Activated B cell treated with CpG ODN at 0.5 μM for 24 hours (primary cell): Measurements from ENCODE around the gene ARHGEF12. TPM values are rescaled to one million over a fixed set of nuclear protein-coding genes. Genes with fewer than 3 reads are reported as not detected.

Experiments
- ATAC-seq: fragments of 200-7000 bp; cut with Tn5 transposase; one replicate; pipeline ENCODE4 v1.10.0; 2021; ENCODE audit warnings: low read depth, mild to moderate bottlenecking, moderate library complexity
- CTCF ChIA-PET: fragments of 350-600 bp; sonication (Branson Sonifier 250); formaldehyde crosslinking; loops from one replicate; lab custom pipeline; 2021; ENCODE audit warnings: antibody characterized with exemption; lab: Charles Lee
- POLR2A ChIA-PET: fragments of 350-600 bp; sonication (Branson Sonifier 250); formaldehyde crosslinking; loops from one replicate; lab custom pipeline; 2021; ENCODE audit warnings: antibody characterized with exemption; lab: Charles Lee
- DNase-seq: peaks from one replicate; pipeline ENCODE4 v3.0.0; 2022
- H3K27ac Mint-ChIP-seq: one replicate; pipeline ENCODE4 v1.8.0; 2020; ENCODE audit warnings: mixed read lengths
- H3K27me3 Mint-ChIP-seq: one replicate; pipeline ENCODE4 v1.8.0; 2021; ENCODE audit warnings: mixed read lengths
- H3K36me3 Mint-ChIP-seq: one replicate; pipeline ENCODE4 v1.8.0; 2021; ENCODE audit warnings: low read depth, mixed read lengths
- H3K4me1 Mint-ChIP-seq: one replicate; pipeline ENCODE4 v1.8.0; 2021; ENCODE audit warnings: mixed read lengths
- H3K4me3 Mint-ChIP-seq: one replicate; pipeline ENCODE4 v1.8.0; 2020; ENCODE audit warnings: mild to moderate bottlenecking, mixed read lengths
- H3K9me3 Mint-ChIP-seq: one replicate; pipeline ENCODE4 v1.8.0; 2020; ENCODE audit warnings: mixed read lengths
- CTCF ChIP-seq: fragments of 200-600 bp; IDR thresholded peaks from one replicate; pipeline ENCODE4 v1.8.0; 2022; ENCODE audit warnings: antibody characterized with exemption, mild to moderate bottlenecking
- intact Hi-C: fragments of 100-400 bp; cut with micrococcal nuclease; formaldehyde crosslinking; loops from one replicate; pipeline ENCODE4 v1.15.1; 2024
- total RNA-seq: library from RNA; stranded (reverse); gene quantifications from 2 replicates; pipeline ENCODE4 v1.2.3, GENCODE V29; 2022

The ARHGEF12 gene
- total RNA-seq, 1 donor from 2014 or later, result 25.8 TPM

GRCh38 chr11:120455487-120455886, 119.3 kb downstream of the ARHGEF12 start:
- no peaks in the 10 kb centered on the region for H3K4me1 Mint-ChIP-seq
- peaks cover 66% of the 10 kb centered on the region for H3K36me3 Mint-ChIP-seq
- H3K4me3 Mint-ChIP-seq, result no peak overlapping the region
- no peak for ATAC-seq
- CTCF ChIA-PET, result no interaction called here
- no peaks in the 10 kb centered on the region for H3K9me3 Mint-ChIP-seq
- H3K27me3 Mint-ChIP-seq, result no peaks in the 10 kb centered on the region
- TF ChIP-seq CTCF, result no peak
- no peak overlapping the region for H3K27ac Mint-ChIP-seq
- intact Hi-C loops, result no loop called here
- no peak for DNase-seq
- POLR2A ChIA-PET, result no interaction called here

DNA sequence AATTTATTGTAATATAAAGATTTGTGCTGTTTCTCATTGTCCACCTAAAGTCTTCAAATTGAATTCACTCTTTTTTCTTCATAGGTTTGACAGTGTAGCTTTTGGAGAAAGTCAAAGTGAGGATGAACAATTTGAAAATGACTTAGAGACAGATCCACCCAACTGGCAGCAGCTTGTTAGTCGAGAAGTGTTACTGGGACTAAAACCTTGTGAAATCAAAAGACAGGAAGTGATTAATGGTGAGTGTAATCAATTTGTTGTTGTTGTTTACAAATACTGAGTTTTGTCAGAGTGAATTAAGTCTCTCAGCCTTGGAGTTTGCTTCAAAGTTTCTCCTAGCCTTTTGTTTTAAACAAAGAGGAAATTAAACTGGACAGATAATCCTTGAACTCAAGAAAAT, 121.8 kb downstream of the ARHGEF12 start:
- TF ChIP-seq CTCF, result no peak
- Mint-ChIP-seq H3K36me3 (peaks cover 71% of the 10 kb centered on the region), H3K27ac (no peak overlapping the region), H3K9me3 (no peaks in the 10 kb centered on the region), H3K4me3 (no peak overlapping the region), H3K27me3 (no peaks in the 10 kb centered on the region), H3K4me1 (no peaks in the 10 kb centered on the region)
- ATAC-seq, result no peak
- DNase-seq, result no peak
- POLR2A ChIA-PET, result no interaction called here
- intact Hi-C loops, result no loop called here
- CTCF ChIA-PET, result no interaction called here

DNA sequence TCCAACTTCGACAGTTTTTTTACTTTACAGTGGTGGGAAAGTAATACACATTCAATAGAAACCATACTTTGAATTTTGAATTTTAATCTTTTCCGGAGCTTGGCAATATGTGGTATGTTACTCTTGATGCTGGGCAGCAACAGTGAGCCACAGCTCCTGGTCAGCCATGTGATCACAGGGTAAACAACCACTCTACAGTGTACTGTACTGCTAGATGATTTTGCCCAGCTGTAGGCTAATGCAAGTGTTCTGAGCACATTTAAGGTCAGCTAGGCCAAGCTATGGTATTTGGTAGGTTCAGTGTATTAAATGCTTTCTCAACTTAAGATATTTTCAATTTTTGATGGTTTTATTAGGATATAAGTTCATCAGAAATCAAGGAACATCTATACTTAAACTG, 126.6 kb downstream of the ARHGEF12 start:
- intact Hi-C loops, result no loop called here
- POLR2A ChIA-PET, result no interaction called here
- peaks cover 75% of the 10 kb centered on the region for H3K36me3 Mint-ChIP-seq
- DNase-seq (no peak), ATAC-seq (no peak)
- CTCF ChIA-PET, result no interaction called here
- no peaks in the 10 kb centered on the region for H3K4me1 Mint-ChIP-seq
- H3K27ac Mint-ChIP-seq, result no peak overlapping the region
- TF ChIP-seq CTCF, result no peak
- no peaks in the 10 kb centered on the region for H3K27me3 Mint-ChIP-seq
- H3K4me3 Mint-ChIP-seq, result no peak overlapping the region
- H3K9me3 Mint-ChIP-seq, result no peaks in the 10 kb centered on the region

DNA sequence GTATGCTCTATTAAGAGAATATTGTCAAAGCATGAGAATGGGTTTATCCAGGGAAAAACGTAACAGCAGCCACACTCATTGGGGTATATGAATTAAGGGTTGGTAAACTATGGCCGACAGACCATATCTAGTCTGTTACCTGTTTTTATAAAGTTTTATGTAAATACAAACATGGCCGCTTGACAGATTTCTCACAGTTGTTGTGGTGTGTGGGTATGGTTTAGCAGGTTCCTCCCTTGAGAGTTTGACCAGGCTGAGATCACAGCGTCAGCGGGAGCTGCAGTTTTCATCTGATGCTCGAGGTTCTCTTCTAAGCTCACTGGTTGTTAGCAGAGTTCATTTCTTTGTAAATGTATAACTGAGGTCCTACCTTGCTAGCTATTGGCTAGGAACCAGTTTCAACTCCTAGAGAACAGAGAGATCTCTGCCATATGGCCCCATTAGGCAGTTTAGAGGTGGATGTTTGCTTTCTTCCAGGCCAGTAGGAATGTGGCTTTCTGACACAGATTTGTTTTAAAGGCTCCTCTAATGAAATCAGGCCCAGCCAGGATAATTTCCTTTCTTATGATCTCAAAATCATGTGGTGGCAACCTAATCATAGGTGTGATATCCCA, 129.8 kb downstream of the ARHGEF12 start:
- Mint-ChIP-seq H3K27me3 (no peaks in the 10 kb centered on the region), H3K36me3 (peaks cover 72% of the 10 kb centered on the region), H3K4me1 (no peaks in the 10 kb centered on the region), H3K4me3 (no peak overlapping the region), H3K9me3 (no peaks in the 10 kb centered on the region), H3K27ac (no peak overlapping the region)
- ATAC-seq, result no peak
- ChIA-PET POLR2A (no interaction called here), CTCF (no interaction called here)
- intact Hi-C loops, result no loop called here
- no peak for DNase-seq
- TF ChIP-seq CTCF, result no peak

DNA sequence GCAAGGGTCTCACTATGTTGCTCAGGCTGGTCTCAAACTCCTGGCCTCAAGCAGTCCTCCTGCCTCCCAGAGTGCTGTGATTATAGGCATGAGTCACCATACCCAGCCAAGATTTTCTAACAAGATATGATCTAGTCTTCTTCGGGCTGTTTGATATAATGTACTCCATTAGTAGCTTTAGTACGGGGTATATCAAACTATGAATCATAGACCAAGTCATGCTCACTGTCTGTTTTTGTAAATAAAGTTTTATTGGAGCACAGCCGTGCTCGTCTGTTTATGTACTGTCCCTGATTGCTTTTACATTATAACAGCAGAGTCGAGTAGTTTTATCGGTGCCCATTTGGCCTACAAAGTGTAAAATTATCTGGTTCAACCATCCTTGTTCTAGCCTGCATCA, 131.4 kb downstream of the ARHGEF12 start:
- H3K27me3 Mint-ChIP-seq, result no peaks in the 10 kb centered on the region
- H3K9me3 Mint-ChIP-seq, result no peaks in the 10 kb centered on the region
- DNase-seq (no peak), ATAC-seq (no peak)
- H3K27ac Mint-ChIP-seq, result no peak overlapping the region
- H3K4me1 Mint-ChIP-seq, result no peaks in the 10 kb centered on the region
- no peak for TF ChIP-seq CTCF
- ChIA-PET CTCF (no interaction called here), POLR2A (no interaction called here)
- H3K36me3 Mint-ChIP-seq, result peaks cover 63% of the 10 kb centered on the region
- no peak overlapping the region for H3K4me3 Mint-ChIP-seq
- intact Hi-C loops, result no loop called here
